H1 (cell line): ENCODE data around the gene IFITM10. TPM values are rescaled to one million over a fixed set of nuclear protein-coding genes. Genes with fewer than 3 reads are reported as not detected.

ENCODE experiments used
- CTCF ChIA-PET: fragments of 300-600 bp; sonication (Branson Sonifier 250); formaldehyde crosslinking; loops from one replicate; lab custom pipeline; 2021; ENCODE audit not compliant: partially characterized antibody; lab: Charles Lee
- POLR2A ChIA-PET: fragments of 300-600 bp; sonication (Branson Sonifier 250); formaldehyde crosslinking; loops from one replicate; lab custom pipeline; 2021; ENCODE audit warnings: inconsistent platforms; ENCODE audit not compliant: partially characterized antibody; lab: Charles Lee
- DNase-seq, 2 experiments: peaks; one replicate each; pipeline versions ENCODE4 v3.0.0 to v3.0.0-alpha.2; 2010 to 2022; ENCODE audit warnings: low spot score in 2 of 2, low read depth in 1 of 2, mixed read lengths in 1 of 2
- FAIRE-seq: peaks from 2 replicates; lab custom pipeline; 2011; peaks lifted over from hg19 to GRCh38; lab: Jason Lieb, UNC
- H2AFZ ChIP-seq: 2 replicates; pipeline ENCODE4 v1.8.1; 2012; ENCODE audit warnings: low read length, inconsistent platforms
- H2AK5ac ChIP-seq: 2 replicates; pipeline ENCODE4 v1.6.1; 2013; ENCODE audit warnings: low read depth, low read length
- H2BK120ac ChIP-seq: replicated peaks from 2 replicates; pipeline ENCODE3; 2013; ENCODE audit warnings: low read depth, low read length, inconsistent platforms
- H2BK12ac ChIP-seq: 2 replicates; pipeline ENCODE4 v1.6.1; 2013; ENCODE audit warnings: low read depth, low read length
- H2BK15ac ChIP-seq: 2 replicates; pipeline ENCODE4 v1.6.1; 2013; ENCODE audit warnings: low read length
- H2BK20ac ChIP-seq: 2 replicates; pipeline ENCODE4 v1.6.1; 2013; ENCODE audit warnings: low read length
- H2BK5ac ChIP-seq: 2 replicates; pipeline ENCODE4 v1.6.1; 2013; ENCODE audit warnings: low read depth, low read length
- H3K14ac ChIP-seq: 2 replicates; pipeline ENCODE4 v1.6.1; 2013; ENCODE audit warnings: inconsistent platforms; ENCODE audit not compliant: insufficient read length
- H3K18ac ChIP-seq: 2 replicates; pipeline ENCODE4 v1.6.1; 2013; ENCODE audit warnings: low read length; ENCODE audit errors: extremely low read depth
- H3K23ac ChIP-seq: 2 replicates; pipeline ENCODE4 v1.6.1; 2013; ENCODE audit warnings: inconsistent platforms; ENCODE audit not compliant: insufficient read length
- H3K23me2 ChIP-seq: 2 replicates; pipeline ENCODE4 v1.6.1; 2013; ENCODE audit warnings: low read depth, low read length
- H3K27ac ChIP-seq: 2 replicates; pipeline ENCODE4 v1.6.1; 2011; ENCODE audit warnings: low read depth, low read length, inconsistent platforms
- H3K27me3 ChIP-seq, 4 experiments: replicated peaks in 1 of 4; 1 replicate in 1 of 4; 2 replicates in 3 of 4; pipeline versions ENCODE4 v1.6.1 to v1.8.1; 2011 to 2013; ENCODE audit warnings: low read length in 3 of 4, mild to moderate bottlenecking in 3 of 4, inconsistent platforms in 2 of 4, mixed read lengths in 2 of 4, moderate library complexity in 1 of 4; ENCODE audit not compliant: control insufficient read depth in 3 of 4, insufficient read depth in 3 of 4; ENCODE audit errors: extremely low read depth in 1 of 4
- H3K36me3 ChIP-seq, 4 experiments: 2 replicates each; pipeline versions ENCODE4 v1.6.1 to v1.8.1; 2011 to 2013; ENCODE audit warnings: mild to moderate bottlenecking in 4 of 4, low read length in 3 of 4, moderate library complexity in 2 of 4, control low read depth in 1 of 4, inconsistent platforms in 1 of 4; ENCODE audit not compliant: insufficient read depth in 4 of 4, control insufficient read depth in 2 of 4
- H3K4ac ChIP-seq: replicated peaks from 2 replicates; pipeline ENCODE3; 2013; ENCODE audit warnings: low read length, low read depth, mixed read lengths, inconsistent platforms; ENCODE audit not compliant: insufficient read length
- H3K4me1 ChIP-seq, 4 experiments: replicated peaks in 1 of 4; 1 replicate in 1 of 4; 2 replicates in 3 of 4; pipeline versions ENCODE4 v1.6.1 to v1.8.1; 2011 to 2013; ENCODE audit warnings: low read length in 3 of 4, inconsistent platforms in 2 of 4, mixed read lengths in 1 of 4; ENCODE audit not compliant: insufficient read depth in 4 of 4, control insufficient read depth in 3 of 4
- H3K4me2 ChIP-seq, 2 experiments: 2 replicates each; pipeline versions ENCODE4 v1.6.1 to v1.8.1; 2011 to 2013; ENCODE audit warnings: low read depth in 2 of 2, low read length in 2 of 2, control low read depth in 1 of 2, inconsistent platforms in 1 of 2, mild to moderate bottlenecking in 1 of 2; ENCODE audit not compliant: insufficient read depth in 1 of 2
- H3K4me3 ChIP-seq, 4 experiments: fragments of 200-600, 300-600 bp in 1 of 4; sonication (generic), shearing (Covaris generic), sonication (Bioruptor Twin) in 1 of 4; 2 replicates each; pipeline versions ENCODE4 v1.5.1 to v1.8.1; 2011 to 2016; ENCODE audit warnings: low read length in 4 of 4, low read depth in 3 of 4, control low read depth in 2 of 4, inconsistent platforms in 2 of 4, mild to moderate bottlenecking in 2 of 4, mixed read lengths in 1 of 4, moderate library complexity in 1 of 4; ENCODE audit not compliant: insufficient read depth in 2 of 4; ENCODE audit errors: extremely low read depth in 1 of 4
- H3K56ac ChIP-seq: replicated peaks from 2 replicates; pipeline ENCODE3; 2013; ENCODE audit warnings: low read depth, mild to moderate bottlenecking, mixed read lengths, low read length, inconsistent platforms; ENCODE audit not compliant: insufficient read length
- H3K79me1 ChIP-seq: 2 replicates; pipeline ENCODE4 v1.6.1; 2013; ENCODE audit warnings: low read depth, low read length, control low read depth
- H3K79me2 ChIP-seq, 2 experiments: 2 replicates each; pipeline versions ENCODE4 v1.6.1 to v1.8.1; 2012 to 2013; ENCODE audit warnings: low read length in 2 of 2, mild to moderate bottlenecking in 2 of 2, inconsistent platforms in 1 of 2; ENCODE audit not compliant: insufficient read depth in 2 of 2, control insufficient read depth in 1 of 2
- H3K9ac ChIP-seq, 4 experiments: replicated peaks in 1 of 4; 1 replicate in 1 of 4; 2 replicates in 3 of 4; pipeline versions ENCODE4 v1.6.1 to v1.8.1; 2011 to 2013; ENCODE audit warnings: low read depth in 3 of 4, low read length in 3 of 4, control low read depth in 2 of 4, mild to moderate bottlenecking in 2 of 4, moderate library complexity in 2 of 4, inconsistent platforms in 1 of 4; ENCODE audit errors: extremely low read depth in 1 of 4
- H3K9me3 ChIP-seq, 2 experiments: 2 replicates each; pipeline versions ENCODE4 v1.6.1 to v1.8.1; 2012 to 2013; ENCODE audit warnings: mild to moderate bottlenecking in 2 of 2, moderate library complexity in 2 of 2, control low read depth in 1 of 2, inconsistent platforms in 1 of 2, low read depth in 1 of 2, low read length in 1 of 2, mixed read lengths in 1 of 2; ENCODE audit not compliant: insufficient read depth in 2 of 2
- H4K20me1 ChIP-seq, 2 experiments: replicated peaks in 1 of 2; 2 replicates each; pipeline versions ENCODE3 to v1.8.1; 2011 to 2013; ENCODE audit warnings: inconsistent platforms in 2 of 2, low read length in 2 of 2, mild to moderate bottlenecking in 1 of 2; ENCODE audit not compliant: insufficient read depth in 2 of 2, control insufficient read depth in 1 of 2
- H4K5ac ChIP-seq: 2 replicates; pipeline ENCODE4 v1.6.1; 2013; ENCODE audit warnings: low read length, low read depth, mixed read lengths, inconsistent platforms; ENCODE audit not compliant: insufficient read length
- H4K8ac ChIP-seq: 2 replicates; pipeline ENCODE4 v1.8.0; 2013; ENCODE audit warnings: mild to moderate bottlenecking, moderate library complexity, low read length, inconsistent platforms; ENCODE audit not compliant: insufficient read depth; ENCODE audit errors: extremely low read depth
- H4K91ac ChIP-seq: replicated peaks from 2 replicates; pipeline ENCODE3; 2013; ENCODE audit warnings: low read length, mixed read lengths, inconsistent platforms; ENCODE audit not compliant: insufficient read length
- BACH1 ChIP-seq: IDR thresholded peaks from 2 replicates; pipeline ENCODE4 v1.6.1; 2012; ENCODE audit warnings: low read length, improper control_type of control experiment
- BCL11A ChIP-seq, 2 experiments: IDR thresholded peaks; one replicate each; pipeline ENCODE4 v1.6.1; 2011; ENCODE audit warnings: low read depth in 2 of 2, low read length in 2 of 2, mild to moderate bottlenecking in 2 of 2
- CHD2 ChIP-seq: IDR thresholded peaks from 2 replicates; pipeline ENCODE4 v1.6.1; 2012; ENCODE audit warnings: low read length, improper control_type of control experiment
- CREB1 ChIP-seq: IDR thresholded peaks from 2 replicates; pipeline ENCODE4 v1.6.1; 2012; ENCODE audit warnings: inconsistent platforms
- EZH2 ChIP-seq: fragments of 200-600 bp; sonication (generic); IDR thresholded peaks from 2 replicates; pipeline ENCODE4 v1.7.1; 2012; ENCODE audit warnings: low read depth, mild to moderate bottlenecking, moderate library complexity, low read length, inconsistent platforms; ENCODE audit not compliant: severe bottlenecking
- JUND ChIP-seq: IDR thresholded peaks from 2 replicates; pipeline ENCODE4 v1.6.1; 2011; ENCODE audit warnings: mild to moderate bottlenecking, improper control_type of control experiment, low read length
- KDM1A ChIP-seq: fragments of 200-600, 300-600 bp; sonication (generic); IDR thresholded peaks from 2 replicates; pipeline ENCODE4 v1.7.1; 2016; ENCODE audit warnings: mild to moderate bottlenecking, low read length, borderline replicate concordance
- KDM4A ChIP-seq: IDR thresholded peaks from one replicate; pipeline ENCODE4 v1.7.1; 2012; ENCODE audit warnings: low read depth, mild to moderate bottlenecking, moderate library complexity, low read length, inconsistent platforms; ENCODE audit not compliant: severe bottlenecking
- MAX ChIP-seq: IDR thresholded peaks from 2 replicates; pipeline ENCODE4 v1.6.1; 2012; ENCODE audit warnings: inconsistent platforms
- SIN3A ChIP-seq, 2 experiments: IDR thresholded peaks in 1 of 2; conservative IDR thresholded peaks in 1 of 2; 2 replicates each; pipeline ENCODE4 v1.6.1; 2011 to 2012; ENCODE audit warnings: low read length in 2 of 2, improper control_type of control experiment in 1 of 2, low read depth in 1 of 2, mild to moderate bottlenecking in 1 of 2
- SRF ChIP-seq: IDR thresholded peaks from 2 replicates; pipeline ENCODE4 v1.6.1; 2011; ENCODE audit warnings: mild to moderate bottlenecking, low read depth, low read length, moderate library complexity
- SUZ12 ChIP-seq: fragments of 200-600 bp; sonication (generic); IDR thresholded peaks from 2 replicates; pipeline ENCODE4 v1.6.1; 2012; ENCODE audit warnings: mild to moderate bottlenecking, inconsistent platforms, low read length, moderate library complexity, mixed read lengths
- TBP ChIP-seq: IDR thresholded peaks from 2 replicates; pipeline ENCODE4 v1.6.1; 2011; ENCODE audit warnings: low read depth, low read length, improper control_type of control experiment
- WGBS, 2 experiments: shearing (Covaris generic) in 1 of 2; methylation state at CpG; one replicate each; pipeline versions ENCODE4 v1.1.6 to v1.1.7; 2013 to 2015; ENCODE audit warnings: low lambda C conversion rate in 2 of 2, mixed read lengths in 2 of 2, inconsistent platforms in 1 of 2, low coverage in 1 of 2, missing lambda C conversion rate in 1 of 2; ENCODE audit not compliant: insufficient replicate concordance in 2 of 2, insufficient coverage in 1 of 2, insufficient read length in 1 of 2; ENCODE audit errors: extremely low coverage in 1 of 2, missing lambda C conversion rate in 1 of 2; 5-methylcytosine and 5-hydroxymethylcytosine counted together
- polyA plus RNA-seq, 7 experiments: library from polyadenylated mRNA; depleted of rRNA in 3 of 7; stranded (reverse) in 5 of 7; unstranded in 2 of 7; fragments of >200 nt in 5 of 7; fragments of 200-250 nt in 2 of 7; gene quantifications; 1 replicate in 5 of 7; 2 replicates in 1 of 7; 4 replicates in 1 of 7; pipeline versions ENCODE4 v1.2.1 to v1.2.3, GENCODE V29; 2011 to 2013; ENCODE audit warnings: missing spikeins in 2 of 7, mixed read lengths in 2 of 7
- total RNA-seq: library from RNA; stranded (reverse); fragmentation: NEBNext Ultra II Directional; extraction: Animal tissue kit (Norgen Biotek cat#: 25700); gene quantifications from 2 replicates; pipeline ENCODE4 v1.2.1, GENCODE V29; 2021

The IFITM10 gene
- total and polyA plus RNA-seq, 2 of the 8 experiments (the other 6 are each of a cell fraction or from before 2014, with no cell fraction given): 0.08 to 0.22 TPM

GRCh38 chr11:1783725-1784529 is 33.5 kb upstream of the IFITM10 start:
- H3K14ac ChIP-seq: no peak overlapping the region
- ChIA-PET POLR2A (no interaction called here), CTCF (interaction anchor here (0.9 to 4.2 kb wide), 6 partner anchors 10 to 367 kb away, joined by 3 to 21 read pairs (median 6); no protein-coding TSS in a partner anchor)
- no peaks in the 10 kb centered on the region for H3K23me2 ChIP-seq
- H3K79me1 ChIP-seq: no peaks in the 10 kb centered on the region
- no peak overlapping the region for H2AFZ ChIP-seq
- DNase-seq (no peak), FAIRE-seq (no peak)
- H4K91ac ChIP-seq: peak overlapping the region; percentile 61
- H3K36me3 ChIP-seq: no peaks in the 10 kb centered on the region
- H3K23ac ChIP-seq: no peak overlapping the region
- H4K8ac ChIP-seq: no peak overlapping the region
- no peak overlapping the region for H2BK12ac ChIP-seq
- no peak overlapping the region for H2AK5ac ChIP-seq
- no peak overlapping the region for H3K9ac ChIP-seq
- H3K27me3 ChIP-seq: peaks cover 0 to 3% (median 0%) of the 10 kb centered on the region in 4 experiments; a peak in 3 of 7 replicates
- no peaks in the 10 kb centered on the region for H4K20me1 ChIP-seq
- WGBS, 2 experiments: 86% methylated on average over 18 of the region's 24 CpGs; no CpG with 5 or more reads in 1 of the 2 experiments
- no peak overlapping the region for H3K4me2 ChIP-seq
- H3K4ac ChIP-seq: no peak overlapping the region
- no peaks in the 10 kb centered on the region for H3K79me2 ChIP-seq
- H3K4me3 ChIP-seq: no peak overlapping the region
- no peaks in the 10 kb centered on the region for H3K9me3 ChIP-seq
- no peak overlapping the region for H2BK20ac ChIP-seq
- H3K56ac ChIP-seq: no peak overlapping the region
- H3K27ac ChIP-seq: no peak overlapping the region
- H3K4me1 ChIP-seq: peaks cover 2 to 13% (median 4%) of the 10 kb centered on the region in 4 experiments; a peak in 6 of 7 replicates
- no peak overlapping the region for H2BK120ac ChIP-seq
- H2BK5ac ChIP-seq: no peak overlapping the region
- no peak overlapping the region for H3K18ac ChIP-seq
- no peak overlapping the region for H2BK15ac ChIP-seq
- no peak overlapping the region for H4K5ac ChIP-seq
- no peak for TF ChIP-seq BCL11A (IDR thresholded peaks at IDR 0.05; ENCODE audit: low read depth in 2 of 2, low read length in 2 of 2)
- no peak for TF ChIP-seq KDM1A
- no peak for TF ChIP-seq SUZ12
- TF ChIP-seq TBP: no peak
- TF ChIP-seq EZH2: no peak
- TF ChIP-seq BACH1: no peak
- no peak for TF ChIP-seq KDM4A
- TF ChIP-seq CHD2: no peak
- no peak for TF ChIP-seq SIN3A (conservative IDR thresholded peaks at IDR 0.05 in 1 of 2, IDR thresholded peaks at IDR 0.05 in 1 of 2; ENCODE audit: low read depth in 1 of 2, low read length in 2 of 2)
- no peak for TF ChIP-seq SRF
- TF ChIP-seq CREB1: no peak
- no peak for TF ChIP-seq MAX
- TF ChIP-seq JUND: no peak
